Stimulated activated CD4-positive, alpha-beta T cell treated with anti-CD3 and anti-CD28 coated beads, Interleukin-12 subunit alpha, Interleukin-12 subunit beta, amount 100 ng/mL, for 24 hours (primary cell): ENCODE results near the gene PPP2CA.

Experiments used
- DNase-seq, 2 experiments: peaks; one replicate each; pipeline ENCODE4 v3.0.0-alpha.2; 2020; ENCODE audit warnings: low read depth in 2 of 2

The PPP2CA gene

GRCh38 chr5:134148986-134149539 lies 76.8 kb downstream of the PPP2CA start:
- no peak for DNase-seq

DNA sequence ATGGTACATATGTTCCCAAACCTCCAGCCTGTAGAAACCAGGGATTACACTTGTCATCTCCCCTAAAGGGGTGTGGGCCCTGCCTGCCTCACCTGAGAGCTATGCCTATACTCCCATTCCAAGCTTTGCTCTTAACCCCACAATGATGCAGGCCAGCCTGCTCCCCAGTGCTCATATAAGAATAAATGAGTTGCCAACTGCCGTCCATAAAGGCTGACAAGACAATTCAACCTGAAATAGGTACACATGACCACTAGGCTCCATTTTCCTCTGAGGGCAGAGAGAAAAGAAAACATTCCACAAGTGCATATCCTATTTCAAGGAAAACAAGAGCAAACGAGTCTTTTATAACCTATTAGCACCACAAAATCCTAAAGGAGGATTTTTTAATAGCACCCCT lies 77.6 kb downstream of the PPP2CA start:
- DNase-seq: no peak

DNA sequence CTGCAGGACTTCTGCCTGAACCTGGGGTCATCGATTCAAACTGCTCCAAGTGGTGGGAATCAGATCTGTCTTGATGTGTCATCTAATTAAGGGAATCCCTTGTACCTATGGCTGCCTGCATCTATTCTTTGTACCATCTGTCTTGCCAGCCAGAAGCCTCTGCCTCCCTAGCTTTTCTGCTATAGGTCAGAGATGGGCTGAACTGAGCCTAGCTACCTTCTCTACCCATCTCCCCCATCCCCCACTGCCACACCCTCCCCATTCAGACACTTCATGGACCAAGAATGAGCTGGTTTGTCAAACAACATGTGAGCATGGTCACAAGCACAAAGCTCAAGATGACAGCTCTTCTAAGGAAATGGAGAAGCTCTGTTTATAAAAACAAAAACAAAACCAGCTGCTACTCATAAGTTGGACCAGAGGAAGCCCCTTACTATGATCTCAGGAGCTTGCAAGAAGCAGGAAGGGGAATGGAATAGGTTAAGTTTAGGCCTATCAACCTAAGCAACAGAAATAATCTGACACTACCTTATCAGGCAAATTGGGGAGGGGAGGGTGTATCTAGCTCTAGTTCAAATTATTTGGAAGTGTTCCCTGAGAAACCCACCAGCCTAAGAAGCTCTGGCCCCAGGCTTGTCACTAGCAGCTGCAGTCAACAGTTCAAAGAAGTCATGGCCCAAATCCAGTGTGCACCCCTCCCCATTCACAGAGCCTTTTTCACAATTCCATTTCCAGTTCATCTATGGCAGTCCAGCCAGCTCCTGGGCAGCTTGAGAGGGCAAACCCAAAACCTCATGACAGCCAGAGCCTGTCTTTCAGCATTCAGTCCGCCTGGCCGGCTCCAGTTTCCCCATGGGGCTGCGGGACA lies 79.0 kb downstream of the PPP2CA start:
- DNase-seq: no peak

- peak; percentile 67 to 85 for DNase-seq
Measured at GRCh38 chr5:134145779-134146581, 79.9 kb downstream of the PPP2CA start.

GRCh38 chr5:134145041-134145757 lies 80.7 kb downstream of the PPP2CA start:
- no peak for DNase-seq
